Lower lobe of right lung (tissue), 2 donors: Measurements from ENCODE around the gene RGS21. TPM values are rescaled to one million over a fixed set of nuclear protein-coding genes. Genes with fewer than 3 reads are reported as not detected.

Experiments
- ATAC-seq, 2 donors: fragments of 200-7000 bp; cut with Tn5 transposase; one replicate each; pipeline ENCODE4 v1.9.1; 2020 to 2022; ENCODE audit warnings: mild to moderate bottlenecking in 2 of 2, moderate library complexity in 2 of 2
- DNase-seq: peaks from one replicate; pipeline ENCODE4 v3.0.0-alpha.2; 2020
- H3K27ac ChIP-seq: fragments of 200-600 bp; one replicate; pipeline ENCODE4 v1.8.0; 2022
- H3K27me3 ChIP-seq: fragments of 200-600 bp; one replicate; pipeline ENCODE4 v1.8.0; 2022; ENCODE audit warnings: low read depth
- H3K36me3 ChIP-seq: fragments of 200-600 bp; one replicate; pipeline ENCODE4 v1.8.0; 2022; ENCODE audit warnings: mild to moderate bottlenecking
- H3K4me1 ChIP-seq: fragments of 200-600 bp; one replicate; pipeline ENCODE4 v1.8.0; 2022
- H3K4me3 ChIP-seq: fragments of 200-600 bp; one replicate; pipeline ENCODE4 v1.8.0; 2022; ENCODE audit warnings: mild to moderate bottlenecking
- H3K9me3 ChIP-seq: fragments of 200-600 bp; one replicate; pipeline ENCODE4 v1.8.0; 2022
- intact Hi-C: fragments of 100-400 bp; cut with DNase I; formaldehyde crosslinking; loops from one replicate; pipeline ENCODE4 v1.11.0; 2022
- long read RNA-seq: library from polyadenylated mRNA; unstranded; transcript quantifications from one replicate; pipeline ENCODE4 v2.0.0, GENCODE V29; 2021
- total RNA-seq: library from RNA; stranded (reverse); fragmentation: NEBNext Ultra II Directional; extraction: Animal tissue kit (Norgen Biotek cat#: 25700); gene quantifications from one replicate; pipeline ENCODE4 v1.2.1, GENCODE V29; 2021
- TF ChIP-seq, protein P1 (sequence below): fragments of 200-600 bp; IDR thresholded peaks from one replicate; pipeline ENCODE4 v1.8.0; 2022; ENCODE audit warnings: antibody characterized with exemption, mild to moderate bottlenecking
- donor health status: DM: no; HTN: yes; CAD: no; lungs with severe emphysema.

Gene RGS21, protein sequence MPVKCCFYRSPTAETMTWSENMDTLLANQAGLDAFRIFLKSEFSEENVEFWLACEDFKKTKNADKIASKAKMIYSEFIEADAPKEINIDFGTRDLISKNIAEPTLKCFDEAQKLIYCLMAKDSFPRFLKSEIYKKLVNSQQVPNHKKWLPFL
- total RNA-seq, result not detected
- long read RNA-seq, result 0 reads

DNA sequence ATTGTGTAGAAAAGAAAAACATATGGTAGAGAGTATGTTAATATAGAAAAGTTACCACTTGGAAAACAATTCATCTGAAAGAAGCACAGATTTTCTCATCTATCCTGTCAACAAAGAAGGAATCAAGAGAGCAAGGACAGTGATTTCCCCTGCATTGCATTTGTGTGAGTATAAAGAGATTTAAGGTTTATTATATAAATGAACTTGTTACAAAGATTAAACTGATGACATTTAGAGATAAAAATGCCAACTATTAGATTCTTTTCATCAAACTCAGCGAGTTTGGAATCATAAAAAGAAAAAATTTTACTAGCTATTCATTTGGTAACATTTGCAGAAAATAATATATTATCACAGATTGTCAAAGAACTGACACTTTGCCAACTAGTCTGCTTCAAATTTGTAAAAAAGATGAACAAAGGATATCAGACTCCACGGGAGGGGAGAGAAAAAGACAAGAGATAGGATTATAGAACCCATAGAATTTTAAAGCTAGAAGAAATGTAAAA, at the start of gene RGS21:
TSS of gene RGS21 (plus strand) at position 51 of the 509 bp plus-strand sequence. CDS start 26,045 bp downstream, outside the sequence.
- no peak for ATAC-seq
- no peak for DNase-seq
- H3K36me3 ChIP-seq, result no peaks in the 10 kb centered on the region
- no peaks in the 10 kb centered on the region for H3K4me1 ChIP-seq
- H3K9me3 ChIP-seq, result no peaks in the 10 kb centered on the region
- TF ChIP-seq, protein P1, sequence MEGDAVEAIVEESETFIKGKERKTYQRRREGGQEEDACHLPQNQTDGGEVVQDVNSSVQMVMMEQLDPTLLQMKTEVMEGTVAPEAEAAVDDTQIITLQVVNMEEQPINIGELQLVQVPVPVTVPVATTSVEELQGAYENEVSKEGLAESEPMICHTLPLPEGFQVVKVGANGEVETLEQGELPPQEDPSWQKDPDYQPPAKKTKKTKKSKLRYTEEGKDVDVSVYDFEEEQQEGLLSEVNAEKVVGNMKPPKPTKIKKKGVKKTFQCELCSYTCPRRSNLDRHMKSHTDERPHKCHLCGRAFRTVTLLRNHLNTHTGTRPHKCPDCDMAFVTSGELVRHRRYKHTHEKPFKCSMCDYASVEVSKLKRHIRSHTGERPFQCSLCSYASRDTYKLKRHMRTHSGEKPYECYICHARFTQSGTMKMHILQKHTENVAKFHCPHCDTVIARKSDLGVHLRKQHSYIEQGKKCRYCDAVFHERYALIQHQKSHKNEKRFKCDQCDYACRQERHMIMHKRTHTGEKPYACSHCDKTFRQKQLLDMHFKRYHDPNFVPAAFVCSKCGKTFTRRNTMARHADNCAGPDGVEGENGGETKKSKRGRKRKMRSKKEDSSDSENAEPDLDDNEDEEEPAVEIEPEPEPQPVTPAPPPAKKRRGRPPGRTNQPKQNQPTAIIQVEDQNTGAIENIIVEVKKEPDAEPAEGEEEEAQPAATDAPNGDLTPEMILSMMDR, result no peak
- intact Hi-C loops, result no loop called here
- H3K4me3 ChIP-seq, result no peak within 1 kb of the TSS
- H3K27ac ChIP-seq, result no peak within 1 kb of the TSS
- H3K27me3 ChIP-seq, result no peaks in the 10 kb centered on the region

- TF ChIP-seq, protein P1, result no peak
- Histone ChIP-seq H3K4me1 (no peaks in the 10 kb centered on the region), H3K9me3 (no peaks in the 10 kb centered on the region), H3K27me3 (no peaks in the 10 kb centered on the region), H3K27ac (no peak overlapping the region), H3K36me3 (no peaks in the 10 kb centered on the region), H3K4me3 (no peak overlapping the region)
- DNase-seq (no peak), ATAC-seq (no peak)
- intact Hi-C loops, result no loop called here
Observed at GRCh38 chr1:192268468-192269052, 48.2 kb upstream of the RGS21 start.

- Histone ChIP-seq H3K36me3 (no peaks in the 10 kb centered on the region), H3K27me3 (no peaks in the 10 kb centered on the region), H3K4me1 (no peaks in the 10 kb centered on the region), H3K27ac (no peak overlapping the region), H3K4me3 (no peak overlapping the region), H3K9me3 (no peaks in the 10 kb centered on the region)
- DNase-seq (no peak), ATAC-seq (no peak)
- TF ChIP-seq, protein P1, result no peak
- intact Hi-C loops, result no loop called here
Observed at GRCh38 chr1:192270398-192270797, 46.4 kb upstream of the RGS21 start.

DNA sequence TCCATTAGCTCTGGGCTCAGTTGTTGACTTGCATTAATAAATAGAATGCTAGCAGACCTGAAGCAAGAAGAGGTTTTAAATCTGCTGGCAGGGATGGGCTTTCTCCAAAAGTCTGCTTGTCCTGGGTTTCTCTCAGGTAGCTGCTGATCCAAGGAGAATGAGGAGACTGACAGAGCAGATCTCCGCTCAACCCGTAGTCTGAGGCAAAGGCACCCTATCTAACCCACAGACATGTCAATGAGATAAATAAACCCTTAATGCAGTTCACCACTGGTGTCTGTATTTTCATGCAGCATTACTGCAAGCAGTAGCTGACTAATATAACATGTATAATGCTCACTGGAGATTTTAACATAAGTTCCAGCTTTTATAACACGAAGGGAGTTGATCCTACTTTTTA, 44.1 kb upstream of the RGS21 start:
- Histone ChIP-seq H3K36me3 (no peaks in the 10 kb centered on the region), H3K27ac (no peak overlapping the region), H3K4me1 (no peaks in the 10 kb centered on the region), H3K9me3 (no peaks in the 10 kb centered on the region), H3K27me3 (no peaks in the 10 kb centered on the region), H3K4me3 (no peak overlapping the region)
- intact Hi-C loops, result no loop called here
- DNase-seq, result no peak
- no peak for ATAC-seq
- TF ChIP-seq, protein P1, result no peak

- Histone ChIP-seq H3K27ac (no peak overlapping the region), H3K4me1 (no peaks in the 10 kb centered on the region), H3K27me3 (no peaks in the 10 kb centered on the region), H3K9me3 (no peaks in the 10 kb centered on the region), H3K36me3 (no peaks in the 10 kb centered on the region), H3K4me3 (no peak overlapping the region)
- TF ChIP-seq, protein P1, result no peak
- intact Hi-C loops, result no loop called here
- DNase-seq, result no peak
- ATAC-seq, result no peak
Observed at GRCh38 chr1:192274588-192274987, 42.2 kb upstream of the RGS21 start.
